NCI-H345 treated with DMSO at 0.1 percent for 48 hours (cell line): ENCODE results near the gene KCNQ1.

Experiments used
- DNase-seq: peaks from one replicate; lab custom pipeline; 2025; ENCODE audit not compliant: unreplicated experiment; lab: John Stamatoyannopoulos, UW

The KCNQ1 gene

GRCh38 chr11:2706321-2706720, 261.5 kb downstream of the KCNQ1 start:
- no peak for DNase-seq

- DNase-seq: no peak
Measured at GRCh38 chr11:2707736-2708135, 262.9 kb downstream of the KCNQ1 start.

GRCh38 chr11:2708151-2708581, 263.4 kb downstream of the KCNQ1 start:
- DNase-seq: no peak

GRCh38 chr11:2708757-2709281, 264.0 kb downstream of the KCNQ1 start:
- DNase-seq: no peak

GRCh38 chr11:2709429-2709828, 264.6 kb downstream of the KCNQ1 start:
- DNase-seq: no peak

GRCh38 chr11:2711161-2711560, 266.4 kb downstream of the KCNQ1 start:
- no peak for DNase-seq

GRCh38 chr11:2713094-2713493, 268.3 kb downstream of the KCNQ1 start:
- no peak for DNase-seq

GRCh38 chr11:2713661-2714462, 269.1 kb downstream of the KCNQ1 start:
- no peak for DNase-seq

GRCh38 chr11:2714463-2714800, 269.6 kb downstream of the KCNQ1 start:
- DNase-seq: no peak

GRCh38 chr11:2714871-2715270, 270.1 kb downstream of the KCNQ1 start:
- DNase-seq: no peak

GRCh38 chr11:2715716-2716350, 271.0 kb downstream of the KCNQ1 start:
- no peak for DNase-seq

- no peak for DNase-seq
Measured at GRCh38 chr11:2716376-2717095, 271.7 kb downstream of the KCNQ1 start.

GRCh38 chr11:2717561-2718325, 272.9 kb downstream of the KCNQ1 start:
- DNase-seq: no peak

GRCh38 chr11:2718817-2719438, 274.1 kb downstream of the KCNQ1 start:
- DNase-seq: no peak

GRCh38 chr11:2719831-2720590, 275.2 kb downstream of the KCNQ1 start:
- no peak for DNase-seq

GRCh38 chr11:2721210-2721916, 276.6 kb downstream of the KCNQ1 start:
- DNase-seq: no peak

- no peak for DNase-seq
Measured at GRCh38 chr11:2722955-2723354, 278.1 kb downstream of the KCNQ1 start.

GRCh38 chr11:2724104-2724503, 279.3 kb downstream of the KCNQ1 start:
- no peak for DNase-seq

GRCh38 chr11:2724653-2725367, 280.0 kb downstream of the KCNQ1 start:
- DNase-seq: no peak
